IgD-negative memory B cell (primary cell): ENCODE measurements around the gene TNFRSF1A. TPM values are rescaled to one million over a fixed set of nuclear protein-coding genes. Genes with fewer than 3 reads are reported as not detected.

Source experiments
- H3K27ac Mint-ChIP-seq, 3 donors: one replicate each; pipeline ENCODE4 v1.8.0; 2020 to 2022; ENCODE audit warnings: mild to moderate bottlenecking in 3 of 3, mixed read lengths in 3 of 3, moderate library complexity in 1 of 3
- H3K27me3 Mint-ChIP-seq: one replicate; pipeline ENCODE4 v1.8.0; 2021; ENCODE audit warnings: mixed read lengths
- H3K36me3 Mint-ChIP-seq: one replicate; pipeline ENCODE4 v1.8.0; 2020; ENCODE audit warnings: mild to moderate bottlenecking, mixed read lengths
- H3K4me1 Mint-ChIP-seq, 3 donors: one replicate each; pipeline ENCODE4 v1.8.0; 2020 to 2022; ENCODE audit warnings: mixed read lengths in 3 of 3, mild to moderate bottlenecking in 1 of 3
- H3K4me3 Mint-ChIP-seq, 4 donors: one replicate each; pipeline ENCODE4 v1.8.0; 2020 to 2022; ENCODE audit warnings: mild to moderate bottlenecking in 4 of 4, mixed read lengths in 4 of 4, moderate library complexity in 3 of 4
- H3K9me3 Mint-ChIP-seq, 3 donors: one replicate each; pipeline ENCODE4 v1.8.0; 2020 to 2021; ENCODE audit warnings: mixed read lengths in 3 of 3, mild to moderate bottlenecking in 1 of 3
- polyA plus RNA-seq: library from polyadenylated mRNA; unstranded; fragments of 300-500 nt; fragmentation: Illumina TruSeq; gene quantifications from one replicate; pipeline ENCODE4 v1.2.3, GENCODE V29; 2021

The TNFRSF1A gene
- polyA plus RNA-seq, 1 donor from 2014 or later = 2.4 TPM

- H3K4me3 Mint-ChIP-seq = no peak overlapping the region
- H3K27ac Mint-ChIP-seq = peak overlapping the region in 2 of 3 donors; percentile 35 to 82
- no peaks in the 10 kb centered on the region for H3K9me3 Mint-ChIP-seq
- H3K27me3 Mint-ChIP-seq = peaks cover 58% of the 10 kb centered on the region
- no peaks in the 10 kb centered on the region for H3K36me3 Mint-ChIP-seq
- peaks cover 7 to 16% (median 14%) of the 10 kb centered on the region in 3 donors for H3K4me1 Mint-ChIP-seq
Observed at GRCh38 chr12:6329703-6330064, 12.2 kb downstream of the TNFRSF1A start.

DNA sequence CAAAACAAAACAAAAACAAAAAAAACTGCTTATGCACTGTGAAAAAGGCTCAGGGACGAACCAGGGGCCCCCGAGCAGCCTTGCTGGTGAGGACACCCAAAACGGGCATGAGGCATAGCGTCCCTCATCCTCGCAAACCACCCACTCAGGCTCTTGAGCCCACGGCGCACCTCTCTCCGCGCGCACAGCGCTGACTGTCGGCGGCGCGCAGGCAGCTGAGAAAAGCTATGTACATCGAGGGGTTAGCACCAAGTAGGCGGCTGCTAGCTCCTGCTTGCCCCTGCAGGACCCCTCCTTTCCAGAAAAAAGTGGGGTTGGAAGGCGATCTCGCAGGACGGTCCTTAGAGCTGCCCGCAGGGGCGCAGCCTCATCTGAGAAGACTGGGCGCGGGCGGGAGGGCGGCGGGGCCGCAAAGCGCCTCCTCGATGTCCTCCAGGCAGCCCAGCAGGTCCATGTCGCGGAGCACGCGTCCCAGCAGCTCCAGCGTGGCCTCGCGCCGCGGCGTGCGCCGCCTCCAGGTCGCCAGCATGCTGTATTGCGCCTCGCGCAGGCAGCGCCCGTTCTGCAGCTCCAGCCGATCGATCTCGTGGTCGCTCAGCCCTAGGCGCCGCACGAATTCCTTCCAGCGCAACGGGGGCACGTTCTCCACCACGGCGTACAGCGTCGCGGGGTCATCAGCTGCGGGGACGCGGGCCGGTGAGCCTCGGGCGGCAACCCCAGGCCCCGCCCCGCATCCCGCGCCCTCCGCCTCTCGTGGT is 12.8 kb downstream of the TNFRSF1A start:
- H3K4me3 Mint-ChIP-seq = no peak overlapping the region
- peaks cover 59% of the 10 kb centered on the region for H3K27me3 Mint-ChIP-seq
- no peaks in the 10 kb centered on the region for H3K9me3 Mint-ChIP-seq
- no peak overlapping the region for H3K27ac Mint-ChIP-seq
- H3K36me3 Mint-ChIP-seq = no peaks in the 10 kb centered on the region
- peaks cover 7 to 19% (median 14%) of the 10 kb centered on the region in 3 donors for H3K4me1 Mint-ChIP-seq

DNA sequence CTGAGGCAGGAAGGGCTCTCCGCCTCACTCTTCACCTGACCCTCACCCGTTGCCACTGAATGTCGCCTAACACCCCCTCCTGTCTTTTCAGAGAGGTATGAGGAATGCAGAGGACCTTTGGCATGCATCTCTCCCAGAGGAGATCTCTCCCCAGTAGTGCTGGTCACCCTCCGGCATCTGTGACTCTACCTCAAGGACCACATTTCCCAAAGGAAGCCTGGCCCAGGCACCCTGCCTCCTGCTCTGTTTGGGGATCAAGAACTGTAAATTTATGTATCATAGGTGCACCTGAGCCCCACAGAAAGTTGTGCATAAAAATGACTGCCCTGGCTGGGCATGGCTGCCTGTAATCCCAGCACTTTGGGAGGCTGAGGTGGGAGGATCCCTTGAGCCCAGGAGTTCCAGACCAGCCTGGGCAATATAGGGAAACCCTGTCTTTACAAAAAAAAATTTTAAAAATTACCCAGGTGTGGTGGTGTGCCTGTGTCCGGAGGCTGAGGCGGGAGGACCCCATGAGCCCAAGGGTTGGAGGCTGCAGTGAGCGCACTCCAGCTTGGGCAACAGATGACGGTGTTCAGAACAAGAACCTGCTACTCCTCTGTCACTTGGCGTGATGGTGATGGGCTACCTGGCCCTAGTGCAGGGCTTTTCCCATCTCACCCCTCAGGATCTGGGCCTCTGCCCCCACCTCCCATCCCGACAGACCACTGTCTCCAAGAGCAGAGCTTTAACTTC is 13.7 kb downstream of the TNFRSF1A start:
- H3K4me1 Mint-ChIP-seq = peaks cover 13 to 21% (median 20%) of the 10 kb centered on the region in 3 donors
- H3K4me3 Mint-ChIP-seq = peak overlapping the region in 1 of 4 donors; percentile 63
- no peak overlapping the region for H3K27ac Mint-ChIP-seq
- no peaks in the 10 kb centered on the region for H3K9me3 Mint-ChIP-seq
- peaks cover 59% of the 10 kb centered on the region for H3K27me3 Mint-ChIP-seq
- no peaks in the 10 kb centered on the region for H3K36me3 Mint-ChIP-seq

DNA sequence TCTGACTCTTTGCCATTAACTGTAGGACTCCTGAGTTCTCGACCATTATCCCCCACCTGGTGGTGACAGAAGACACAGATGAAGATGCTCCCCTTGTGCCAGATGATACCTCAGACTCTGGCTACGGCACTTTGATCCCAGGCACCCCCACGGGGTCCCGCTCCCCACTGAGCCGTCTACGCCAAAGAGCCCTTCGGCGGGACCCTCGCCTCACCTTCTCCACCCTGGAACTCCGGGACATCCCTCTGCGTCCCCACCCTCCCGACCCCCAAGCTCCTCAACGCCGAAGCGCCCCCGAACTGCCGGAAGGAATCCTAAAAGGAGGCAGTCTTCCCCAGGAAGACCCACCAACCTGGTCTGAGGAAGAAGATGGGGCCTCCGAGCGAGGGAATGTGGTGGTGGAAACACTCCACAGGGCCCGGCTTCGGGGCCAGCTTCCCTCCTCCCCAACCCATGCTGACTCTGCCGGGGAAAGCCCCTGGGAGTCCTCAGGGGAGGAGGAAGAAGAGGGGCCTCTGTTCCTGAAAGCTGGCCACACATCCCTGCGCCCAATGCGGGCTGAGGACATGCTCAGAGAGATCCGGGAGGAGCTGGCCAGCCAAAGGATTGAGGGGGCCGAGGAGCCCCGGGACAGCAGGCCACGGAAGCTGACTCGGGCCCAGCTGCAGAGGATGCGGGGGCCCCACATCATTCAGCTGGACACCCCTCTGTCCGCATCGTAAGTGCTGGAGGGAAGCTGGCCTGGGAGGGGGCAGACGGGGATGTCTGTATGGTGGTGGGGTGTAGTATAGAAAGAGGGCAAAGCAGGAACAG is 14.4 kb downstream of the TNFRSF1A start:
- Mint-ChIP-seq H3K27ac (no peak overlapping the region), H3K9me3 (no peaks in the 10 kb centered on the region), H3K4me3 (no peak overlapping the region), H3K27me3 (peaks cover 57% of the 10 kb centered on the region), H3K4me1 (peaks cover 18 to 25% (median 21%) of the 10 kb centered on the region in 3 donors), H3K36me3 (no peaks in the 10 kb centered on the region)

DNA sequence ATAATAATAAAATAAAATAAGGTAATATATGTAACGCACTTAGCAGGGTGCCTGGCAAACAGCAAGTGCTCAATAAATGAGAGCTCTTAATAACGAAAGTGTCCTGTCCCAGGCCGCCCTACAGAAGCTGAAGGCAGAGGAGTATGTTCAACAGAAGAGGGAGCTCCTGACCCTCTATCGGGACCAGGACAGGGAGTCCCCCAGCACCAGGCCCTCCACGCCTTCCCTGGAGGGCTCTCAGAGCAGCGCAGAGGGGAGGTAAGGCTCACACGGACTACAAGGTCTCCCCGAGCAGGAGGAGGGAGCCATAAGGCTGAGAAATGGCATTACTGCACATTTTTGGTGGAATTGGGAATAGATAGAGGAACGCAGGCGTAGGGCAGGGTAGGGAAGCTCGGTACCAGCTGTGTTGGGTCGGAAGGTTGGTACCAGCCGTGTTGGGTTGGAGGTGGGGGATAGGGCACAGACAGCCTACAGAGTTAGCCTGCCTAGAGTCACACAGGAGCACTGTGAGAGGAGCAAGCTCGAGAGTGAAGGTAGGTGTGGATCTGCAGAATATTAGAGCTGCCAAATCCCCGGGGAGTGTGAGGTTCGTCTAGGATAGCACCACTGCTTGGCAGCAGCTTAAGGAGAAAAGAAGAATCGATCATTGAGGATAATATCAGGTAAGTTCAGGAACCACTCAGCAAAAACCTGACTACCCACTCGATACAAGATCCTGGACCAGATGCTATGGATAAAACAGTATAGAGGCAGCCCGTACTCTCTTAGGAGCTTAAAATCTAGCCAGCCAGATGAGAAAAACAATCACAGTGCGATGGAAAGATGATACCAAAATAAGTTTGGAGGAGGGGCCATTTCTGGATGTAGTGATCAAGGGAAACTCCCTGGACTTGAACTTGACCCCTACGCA is 15.3 kb downstream of the TNFRSF1A start:
- H3K9me3 Mint-ChIP-seq = no peaks in the 10 kb centered on the region
- H3K27me3 Mint-ChIP-seq = peaks cover 64% of the 10 kb centered on the region
- H3K4me1 Mint-ChIP-seq = peaks cover 21 to 26% (median 24%) of the 10 kb centered on the region in 3 donors
- H3K36me3 Mint-ChIP-seq = no peaks in the 10 kb centered on the region
- peak overlapping the region in 2 of 4 donors; percentile 26 to 79 for H3K4me3 Mint-ChIP-seq
- H3K27ac Mint-ChIP-seq = peak overlapping the region in 1 of 3 donors; percentile 46

DNA sequence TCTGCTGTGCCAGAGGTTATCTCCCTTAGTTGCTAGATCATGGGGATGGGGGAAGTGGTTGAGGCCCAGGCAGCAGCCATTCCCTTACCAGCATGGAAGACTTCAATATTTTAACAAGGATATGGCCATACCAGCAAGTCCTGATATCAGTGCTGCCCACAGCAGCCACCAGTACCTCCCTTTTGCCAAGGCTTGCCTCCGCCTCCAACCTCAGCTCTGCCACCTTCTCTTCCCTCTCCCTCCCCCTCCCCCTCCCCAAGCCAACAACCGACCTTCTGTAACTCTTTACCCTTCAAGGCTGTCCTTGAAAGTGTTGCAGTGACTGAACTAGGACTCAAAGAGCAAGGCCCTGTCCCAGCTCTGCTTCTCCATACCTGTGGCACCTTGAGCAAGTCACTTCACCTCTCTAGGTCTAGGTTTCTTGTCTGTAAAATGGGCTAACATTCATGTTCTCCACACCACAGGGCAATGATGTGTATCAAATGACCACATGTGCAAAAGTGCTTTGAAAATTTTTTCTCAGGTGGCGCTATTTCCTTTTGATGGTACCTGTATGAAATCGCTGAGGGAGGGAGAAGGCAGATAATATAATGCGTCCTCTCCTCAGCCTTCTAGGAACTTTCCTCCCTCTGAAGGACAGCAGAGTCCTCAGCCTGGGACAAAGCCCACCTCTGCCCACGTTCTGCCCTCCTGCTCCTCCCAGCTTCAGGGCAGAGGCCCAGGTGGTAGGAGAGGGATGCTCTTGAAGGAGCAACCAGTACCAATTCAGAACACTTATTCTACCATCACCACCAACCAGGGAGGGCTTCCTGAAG is 16.7 kb downstream of the TNFRSF1A start:
- H3K9me3 Mint-ChIP-seq = no peaks in the 10 kb centered on the region
- H3K4me1 Mint-ChIP-seq = peaks cover 15 to 20% (median 16%) of the 10 kb centered on the region in 3 donors
- peaks cover 66% of the 10 kb centered on the region for H3K27me3 Mint-ChIP-seq
- no peak overlapping the region for H3K4me3 Mint-ChIP-seq
- peak overlapping the region in 1 of 3 donors; percentile 40 for H3K27ac Mint-ChIP-seq
- no peaks in the 10 kb centered on the region for H3K36me3 Mint-ChIP-seq

DNA sequence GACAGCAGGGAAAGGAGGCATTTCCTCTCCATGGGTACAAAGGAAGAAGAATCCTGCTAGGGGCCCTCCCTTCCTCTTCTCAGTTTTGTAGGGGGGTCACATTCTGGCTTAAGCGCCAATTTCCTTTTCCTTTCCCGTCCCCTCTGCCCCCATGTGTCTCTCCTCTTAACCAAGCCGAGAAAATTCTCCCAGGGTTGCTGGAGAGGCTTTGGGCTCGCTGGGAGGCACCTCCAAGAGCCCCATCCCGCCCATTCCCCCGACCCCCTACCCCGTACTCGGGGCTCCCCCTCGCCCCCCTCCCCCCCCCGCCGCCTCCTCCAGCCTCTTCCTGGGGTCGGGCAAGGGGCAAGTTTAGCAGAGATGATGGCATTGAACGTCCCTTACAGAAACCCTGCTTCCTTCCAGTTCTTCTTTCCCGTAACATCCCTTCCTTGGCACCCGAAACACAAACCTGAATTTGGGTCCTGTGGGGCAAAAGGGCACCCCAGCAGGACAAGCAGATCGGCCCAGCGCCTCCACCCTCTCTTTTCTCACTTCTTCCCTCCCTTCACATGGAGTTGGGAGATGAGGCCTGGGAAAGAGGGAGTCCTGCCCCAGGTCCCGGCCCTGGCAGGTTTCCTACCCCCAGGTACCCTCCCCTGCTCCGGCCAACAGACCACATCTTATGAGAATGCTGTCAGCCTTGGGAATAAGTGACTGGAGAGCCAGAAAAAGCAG is 17.7 kb downstream of the TNFRSF1A start:
- Mint-ChIP-seq H3K27me3 (peaks cover 73% of the 10 kb centered on the region), H3K4me3 (peak overlapping the region in 1 of 4 donors; percentile 77), H3K4me1 (peaks cover 12 to 17% (median 12%) of the 10 kb centered on the region in 3 donors), H3K9me3 (peaks cover 0 to 1% (median 0%) of the 10 kb centered on the region in 3 donors), H3K36me3 (no peaks in the 10 kb centered on the region), H3K27ac (peak overlapping the region in 1 of 3 donors; percentile 40)

DNA sequence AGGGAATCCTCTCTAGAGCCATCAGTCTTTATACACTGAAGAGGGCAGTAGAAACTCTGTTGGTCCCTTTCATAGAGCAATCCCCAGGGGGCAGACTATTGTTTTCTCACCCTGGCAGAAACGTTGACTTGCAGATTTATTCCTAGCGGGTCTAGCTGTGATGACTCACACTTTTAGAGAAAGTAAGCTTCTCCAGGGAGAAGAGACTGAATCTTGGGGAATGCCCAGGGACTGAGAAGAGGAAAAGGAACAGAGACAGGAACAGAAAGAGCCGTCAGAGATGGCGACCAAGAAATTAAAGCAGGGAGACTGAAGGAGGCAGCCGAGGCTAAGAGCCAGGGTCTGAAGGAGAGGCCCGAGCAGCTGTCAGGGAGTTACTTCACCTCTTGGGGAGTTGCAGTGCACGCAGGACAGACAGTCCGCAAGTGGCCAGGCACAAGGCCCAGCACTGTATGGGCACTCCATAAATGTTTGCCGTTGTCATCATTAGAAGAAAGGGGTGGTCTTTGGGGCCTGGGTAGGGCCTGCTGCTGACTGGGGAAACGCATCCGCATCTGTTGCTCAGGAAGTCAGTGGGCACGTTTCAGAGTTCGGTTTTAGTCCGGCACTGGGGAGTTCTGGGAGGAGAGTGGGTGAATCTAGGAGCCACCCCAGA is 18.4 kb downstream of the TNFRSF1A start:
- Mint-ChIP-seq H3K27me3 (peaks cover 74% of the 10 kb centered on the region), H3K4me1 (peaks cover 12 to 17% (median 12%) of the 10 kb centered on the region in 3 donors), H3K4me3 (peak overlapping the region in 2 of 4 donors; percentile 65 to 77), H3K9me3 (peaks cover 0 to 1% (median 0%) of the 10 kb centered on the region in 3 donors), H3K27ac (peak overlapping the region in 1 of 3 donors; percentile 53), H3K36me3 (no peaks in the 10 kb centered on the region)

GRCh38 chr12:6322969-6323339 is 18.9 kb downstream of the TNFRSF1A start:
- peaks cover 76% of the 10 kb centered on the region for H3K27me3 Mint-ChIP-seq
- H3K36me3 Mint-ChIP-seq = no peaks in the 10 kb centered on the region
- H3K4me1 Mint-ChIP-seq = peaks cover 12 to 17% (median 12%) of the 10 kb centered on the region in 3 donors
- H3K9me3 Mint-ChIP-seq = peaks cover 0 to 1% (median 0%) of the 10 kb centered on the region in 3 donors
- no peak overlapping the region for H3K27ac Mint-ChIP-seq
- H3K4me3 Mint-ChIP-seq = peak overlapping the region in 1 of 4 donors; percentile 26

DNA sequence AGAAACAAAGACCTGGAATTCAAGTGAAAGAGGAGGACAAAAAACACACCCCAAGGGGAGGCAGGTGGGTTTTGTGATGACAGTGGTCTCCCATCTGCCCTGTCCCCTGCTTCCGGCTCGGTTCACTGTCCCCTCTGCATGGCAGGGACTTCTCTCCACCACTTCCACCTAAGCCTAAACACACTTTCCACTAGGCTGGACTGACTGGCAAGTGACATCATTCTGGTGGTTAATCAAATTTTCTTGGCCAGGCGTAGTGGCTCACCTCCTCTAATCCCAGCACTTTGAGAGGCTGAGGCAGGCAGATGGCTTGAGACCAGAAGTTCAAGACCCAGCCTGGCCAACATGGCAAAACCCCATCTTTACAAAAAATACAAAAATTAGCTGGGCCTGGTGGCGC is 19.5 kb downstream of the TNFRSF1A start:
- H3K4me1 Mint-ChIP-seq = peaks cover 12 to 17% (median 12%) of the 10 kb centered on the region in 3 donors
- H3K4me3 Mint-ChIP-seq = no peak overlapping the region
- H3K9me3 Mint-ChIP-seq = peaks cover 0 to 1% (median 0%) of the 10 kb centered on the region in 3 donors
- H3K36me3 Mint-ChIP-seq = no peaks in the 10 kb centered on the region
- peaks cover 79% of the 10 kb centered on the region for H3K27me3 Mint-ChIP-seq
- no peak overlapping the region for H3K27ac Mint-ChIP-seq

GRCh38 chr12:6321905-6322304 is 20.0 kb downstream of the TNFRSF1A start:
- Mint-ChIP-seq H3K4me1 (peaks cover 12 to 17% (median 12%) of the 10 kb centered on the region in 3 donors), H3K27ac (no peak overlapping the region), H3K9me3 (peaks cover 0 to 1% (median 0%) of the 10 kb centered on the region in 3 donors), H3K27me3 (peaks cover 76% of the 10 kb centered on the region), H3K36me3 (no peaks in the 10 kb centered on the region), H3K4me3 (no peak overlapping the region)

DNA sequence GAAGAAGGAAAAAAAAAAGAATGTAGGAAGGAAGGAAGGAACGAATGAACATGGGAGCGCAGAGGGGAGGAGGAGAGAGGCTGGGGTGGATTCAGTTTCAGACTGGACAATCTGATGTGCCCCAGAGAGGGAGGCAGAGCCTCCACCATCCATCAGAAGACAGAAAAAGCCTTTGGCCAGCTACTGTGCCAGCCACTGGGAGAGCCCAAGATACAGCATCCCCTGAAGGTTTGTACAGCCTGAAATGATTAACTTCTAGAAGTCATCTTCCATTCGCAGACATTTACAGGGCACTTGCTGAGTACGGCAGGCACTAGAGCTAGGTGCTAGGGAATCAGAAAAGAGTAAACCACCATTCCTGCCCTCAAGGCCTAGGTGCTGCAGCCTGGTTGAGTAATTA is 22.4 kb downstream of the TNFRSF1A start:
- H3K9me3 Mint-ChIP-seq = peaks cover 0 to 1% (median 0%) of the 10 kb centered on the region in 3 donors
- H3K27ac Mint-ChIP-seq = no peak overlapping the region
- no peak overlapping the region for H3K4me3 Mint-ChIP-seq
- no peaks in the 10 kb centered on the region for H3K36me3 Mint-ChIP-seq
- peaks cover 10 to 17% (median 12%) of the 10 kb centered on the region in 3 donors for H3K4me1 Mint-ChIP-seq
- peaks cover 66% of the 10 kb centered on the region for H3K27me3 Mint-ChIP-seq
